Cerebellar nuclear complex (tissue), 1 donor: ENCODE data around the gene PARD3.

Experiments used
- DNase-seq, 2 experiments: peaks; one replicate each; lab custom pipeline; 2025; lab: John Stamatoyannopoulos, UW

PARD3 gene

GRCh38 chr10:34492081-34492480, 323.0 kb downstream of the PARD3 start:
- DNase-seq = no peak

DNA sequence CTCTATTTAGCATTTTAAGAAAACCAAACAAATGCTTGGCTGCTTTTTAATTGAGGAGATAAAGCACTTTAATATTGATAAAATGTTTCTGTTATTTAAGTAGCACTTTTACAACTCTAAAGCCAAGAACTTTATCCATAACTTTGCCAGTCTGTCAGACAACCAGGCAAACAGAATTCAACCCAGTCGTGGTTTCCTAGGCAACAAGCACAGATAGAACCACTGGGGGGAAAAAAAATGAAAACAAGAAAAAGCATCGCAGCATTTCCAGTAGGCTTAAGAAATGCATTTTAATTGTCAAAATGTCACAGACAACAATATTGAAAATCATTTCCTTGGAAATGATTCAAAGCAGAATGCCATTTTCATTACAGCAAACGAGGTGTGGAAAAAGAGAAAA, 323.4 kb downstream of the PARD3 start:
- DNase-seq = no peak

GRCh38 chr10:34489973-34490745, 324.9 kb downstream of the PARD3 start:
- DNase-seq = no peak

- DNase-seq = no peak
Measured at GRCh38 chr10:34489411-34489810, 325.7 kb downstream of the PARD3 start.

GRCh38 chr10:34488476-34489130, 326.5 kb downstream of the PARD3 start:
- no peak for DNase-seq

DNA sequence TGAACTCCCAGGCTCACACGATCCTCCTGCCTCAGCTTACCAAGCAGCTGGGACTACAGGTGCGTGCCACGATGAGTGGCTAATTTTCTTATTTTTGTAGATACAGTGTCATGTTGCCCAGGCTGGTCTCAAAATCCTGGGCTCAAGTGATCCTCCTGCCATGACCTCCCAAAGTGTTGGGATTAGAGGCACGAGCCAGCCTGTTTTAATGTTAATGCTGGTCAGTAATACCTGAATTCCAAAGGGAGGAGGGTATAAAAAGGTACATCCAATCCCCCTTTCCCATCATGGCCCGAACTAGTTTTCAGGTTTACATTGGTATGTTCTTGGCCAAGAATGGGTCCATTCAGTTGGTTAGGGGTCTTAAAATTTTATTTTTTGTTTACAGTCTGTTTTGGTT, 329.1 kb downstream of the PARD3 start:
- DNase-seq = no peak

DNA sequence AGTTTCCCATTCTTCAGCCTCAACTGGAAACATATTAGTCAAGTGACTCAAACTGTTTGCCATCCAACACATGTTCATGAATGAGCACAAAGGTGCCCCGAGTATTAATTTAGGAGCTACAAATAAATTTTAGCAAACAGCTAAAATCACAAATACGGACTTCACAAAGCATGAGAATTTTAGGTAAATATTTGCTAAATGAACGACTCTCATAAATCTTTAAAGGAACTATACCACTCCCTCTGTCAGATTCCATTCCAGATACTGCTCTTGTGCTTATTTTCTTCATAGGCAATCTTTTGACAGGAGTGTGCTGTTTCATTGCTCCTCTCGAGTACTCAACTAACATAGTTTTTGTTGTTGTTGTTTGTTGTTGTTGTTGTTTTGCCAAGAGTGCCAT, 330.9 kb downstream of the PARD3 start:
- no peak for DNase-seq

DNA sequence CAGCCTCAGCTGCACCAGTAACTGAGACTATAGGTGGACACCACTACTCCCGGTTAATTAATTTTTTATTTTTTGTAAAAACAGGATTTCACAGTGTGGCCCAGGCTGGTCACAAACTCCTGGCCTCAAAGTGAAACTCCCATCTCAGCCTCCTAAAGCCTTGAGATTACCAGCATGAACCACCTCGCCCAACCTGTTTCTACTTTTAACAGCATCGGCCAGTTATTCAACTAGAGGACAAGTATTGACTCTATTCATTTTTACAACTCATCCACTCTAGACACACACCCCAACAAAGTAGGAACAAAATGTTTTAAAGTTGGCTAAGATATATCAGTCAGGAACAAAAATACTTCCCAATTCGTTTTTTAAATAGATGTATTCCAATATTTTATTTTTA, 334.8 kb downstream of the PARD3 start:
- DNase-seq = no peak

GRCh38 chr10:34479520-34480179, 335.4 kb downstream of the PARD3 start:
- DNase-seq = no peak

DNA sequence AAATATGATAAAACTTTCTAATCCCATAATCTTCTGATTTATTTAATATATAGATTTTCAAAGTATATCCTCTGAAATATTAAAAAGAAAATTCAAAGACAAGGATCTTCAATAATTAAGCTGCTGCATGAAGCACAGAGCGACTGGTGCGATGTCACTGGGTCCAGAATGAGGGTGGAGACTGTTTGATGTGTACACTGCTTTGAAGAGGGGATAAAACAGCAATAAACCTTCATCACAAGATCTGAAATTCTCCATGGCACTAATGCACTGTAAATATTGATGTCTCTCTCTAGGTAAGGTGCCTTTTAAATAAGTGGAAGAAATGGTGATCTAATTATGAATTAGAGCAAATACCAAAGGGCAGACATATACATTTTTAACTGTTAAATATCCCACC, 337.8 kb downstream of the PARD3 start:
- no peak for DNase-seq

DNA sequence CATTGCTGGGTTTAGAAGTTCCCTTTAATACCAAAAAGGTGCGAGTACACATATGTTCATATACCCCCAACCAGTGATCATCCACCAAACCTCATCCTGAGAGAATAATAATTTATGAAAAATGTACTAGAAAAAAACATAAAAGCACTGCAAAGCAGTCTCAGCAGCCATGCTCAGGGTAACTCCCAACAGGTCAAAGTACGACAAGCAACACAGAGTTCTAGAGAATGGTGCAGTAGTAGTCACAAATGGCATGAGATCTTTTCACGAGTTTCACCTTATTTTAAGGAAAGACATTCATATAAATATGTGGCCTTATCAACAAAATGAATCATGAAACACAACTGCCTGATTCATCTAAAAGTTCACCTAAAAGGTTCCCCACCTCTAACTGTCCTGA, 338.5 kb downstream of the PARD3 start:
- no peak for DNase-seq

DNA sequence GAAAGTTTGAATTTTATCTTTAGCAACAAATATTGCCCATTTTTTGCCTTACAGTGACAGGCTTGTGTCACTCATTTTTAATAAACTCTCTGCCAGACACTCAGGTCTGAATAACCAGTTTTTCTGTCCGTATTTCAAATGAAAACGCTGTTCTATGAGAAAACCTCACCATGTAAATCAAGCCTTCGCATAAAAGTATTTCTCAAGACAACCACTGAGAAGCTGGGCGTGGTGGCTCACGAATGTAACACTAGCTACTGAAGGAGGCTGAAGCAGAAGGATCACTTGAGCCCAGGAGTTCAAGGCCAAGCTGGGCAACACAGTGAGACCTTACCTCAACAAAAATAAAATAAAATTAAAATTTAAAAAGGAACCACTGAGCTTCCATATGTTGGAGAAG, 339.3 kb downstream of the PARD3 start:
- no peak for DNase-seq

DNA sequence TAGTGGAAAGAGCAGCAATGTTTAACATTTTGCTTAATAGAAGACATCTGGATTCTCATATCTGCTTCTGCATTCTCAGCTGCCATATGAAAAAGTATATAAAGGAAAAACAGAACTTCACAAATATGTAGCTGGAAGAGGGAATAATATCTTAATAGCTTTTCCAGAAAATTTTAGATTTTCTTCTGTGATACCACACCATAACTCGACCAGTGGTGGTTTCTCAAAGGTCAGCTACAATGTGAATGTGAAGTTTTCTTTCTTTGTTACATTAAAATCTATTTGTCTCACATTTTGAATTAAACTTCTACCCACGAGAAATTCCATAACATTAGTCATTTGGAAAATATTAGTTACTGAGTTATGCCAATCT, 339.8 kb downstream of the PARD3 start:
- no peak for DNase-seq

DNA sequence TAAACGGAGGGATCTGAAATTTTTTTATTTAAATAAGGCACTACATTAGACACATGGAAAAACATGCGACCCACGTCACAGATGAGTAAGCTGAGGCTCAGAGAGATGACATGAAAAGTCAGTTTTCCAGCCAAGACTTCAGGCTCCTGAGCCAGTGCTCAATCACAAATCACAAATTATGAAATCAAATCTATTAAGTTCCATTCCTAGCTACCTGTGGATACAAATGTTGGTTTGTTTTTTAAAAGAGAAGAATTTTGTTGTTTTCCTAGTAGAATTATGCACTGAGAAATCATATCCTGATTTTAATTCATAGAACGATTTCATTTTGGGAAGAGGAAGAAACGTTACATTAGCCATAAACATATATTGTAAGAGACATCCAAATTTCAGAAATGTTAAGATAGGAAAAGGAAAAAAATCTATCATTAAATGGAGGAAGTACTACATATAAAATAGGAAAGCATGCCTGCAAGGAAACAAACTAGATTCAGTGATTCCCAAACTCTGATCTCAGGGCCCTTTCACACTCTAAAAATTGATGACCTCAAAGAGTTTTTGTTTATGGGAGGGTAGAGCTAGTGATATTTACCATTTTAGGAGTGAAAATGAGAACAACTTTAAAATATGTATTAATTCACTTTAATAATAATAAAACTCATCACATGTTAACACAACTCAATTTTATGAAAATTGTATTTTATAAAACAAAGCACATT, 340.4 kb downstream of the PARD3 start:
- DNase-seq = no peak

DNA sequence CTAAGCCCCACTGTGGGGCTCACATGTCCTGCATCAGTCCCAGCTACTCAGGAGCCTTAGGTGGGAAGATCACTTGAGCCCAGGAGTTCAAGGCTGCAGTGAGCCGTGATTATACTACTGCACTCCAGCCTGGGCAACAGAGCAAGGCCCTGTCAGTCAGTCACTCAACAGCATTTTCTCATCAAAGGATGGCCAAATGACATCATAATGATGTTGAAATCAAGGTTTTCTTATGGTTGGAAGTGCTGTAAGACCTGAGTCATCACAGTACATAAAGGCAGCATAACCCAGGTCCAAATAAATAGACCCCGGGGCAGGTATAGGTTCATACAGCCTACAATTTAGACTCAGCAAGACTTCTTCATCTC, 341.1 kb downstream of the PARD3 start:
- DNase-seq = no peak

DNA sequence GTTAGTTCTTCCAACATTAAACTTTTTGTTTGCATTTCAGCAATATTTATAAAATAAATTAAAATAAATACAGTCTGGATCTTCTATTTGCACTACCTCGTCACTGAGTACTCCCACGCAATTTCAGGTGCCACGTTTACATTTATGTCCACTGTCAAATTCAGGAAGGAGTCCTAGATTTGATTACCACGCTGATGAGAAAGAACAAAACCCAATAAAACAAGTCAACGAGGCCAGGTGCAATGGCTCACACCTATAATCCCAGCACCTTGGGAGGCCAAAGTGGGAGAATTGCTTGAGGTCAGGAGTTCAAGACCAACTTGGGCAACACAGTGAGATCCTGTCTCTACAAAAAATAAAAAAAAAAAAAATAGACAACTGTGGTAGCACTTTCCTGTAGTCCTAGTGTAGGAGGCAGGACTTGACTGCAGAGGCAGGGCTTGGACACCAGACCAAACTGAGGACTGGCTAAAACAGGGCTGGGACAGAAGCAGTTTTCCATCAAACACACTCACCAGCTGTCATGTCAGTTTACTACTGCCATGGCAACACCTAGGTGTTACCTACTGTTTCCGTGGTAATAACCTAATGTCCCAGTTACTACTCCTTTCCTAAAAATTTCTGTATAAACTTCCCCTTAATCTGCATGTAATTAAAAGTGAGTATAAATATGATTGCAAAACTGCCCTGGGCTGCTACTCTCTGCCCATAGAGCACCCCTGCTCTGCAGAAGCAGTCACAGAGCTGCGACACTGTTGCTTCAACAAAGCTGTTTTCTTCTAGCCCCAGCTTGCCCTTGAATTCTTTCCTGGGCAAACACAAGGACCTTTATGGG, 341.7 kb downstream of the PARD3 start:
- no peak for DNase-seq

DNA sequence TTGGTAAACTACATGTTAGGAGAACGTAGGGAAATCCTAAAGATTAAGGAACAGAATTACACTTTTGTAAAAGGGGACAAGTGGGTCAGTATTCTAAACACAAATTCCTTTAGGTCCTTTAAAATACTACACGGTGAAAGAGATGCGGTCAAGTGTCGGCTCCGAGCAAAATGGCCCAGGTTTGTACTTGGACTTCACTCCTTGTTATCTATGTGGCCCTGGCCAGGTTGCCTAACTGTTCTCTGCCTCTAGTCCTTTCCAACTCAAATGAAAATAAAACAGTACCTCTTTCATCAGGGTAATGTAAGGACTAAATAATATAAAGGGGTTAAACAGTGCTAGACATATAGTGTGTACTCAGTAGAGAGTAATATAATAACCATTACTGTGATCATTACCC, 344.8 kb downstream of the PARD3 start:
- DNase-seq = no peak

DNA sequence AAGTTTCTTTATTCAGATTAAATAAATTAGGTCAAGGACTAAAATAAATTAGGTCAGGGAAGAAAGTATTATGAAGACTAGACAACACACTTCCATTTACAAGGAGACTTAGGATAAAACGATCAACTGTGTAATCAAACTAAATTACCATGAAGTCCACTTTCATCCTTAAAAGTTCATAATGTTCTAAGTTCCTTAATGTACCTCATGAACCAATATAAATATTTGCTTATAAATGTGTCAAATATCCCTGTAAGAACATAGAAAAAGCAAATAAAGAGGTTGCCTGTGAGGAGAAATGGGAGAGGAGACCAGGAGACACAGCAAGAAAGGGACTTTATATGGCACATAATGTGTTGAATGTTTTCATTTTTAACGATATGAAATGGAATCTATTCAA, 345.6 kb downstream of the PARD3 start:
- no peak for DNase-seq

DNA sequence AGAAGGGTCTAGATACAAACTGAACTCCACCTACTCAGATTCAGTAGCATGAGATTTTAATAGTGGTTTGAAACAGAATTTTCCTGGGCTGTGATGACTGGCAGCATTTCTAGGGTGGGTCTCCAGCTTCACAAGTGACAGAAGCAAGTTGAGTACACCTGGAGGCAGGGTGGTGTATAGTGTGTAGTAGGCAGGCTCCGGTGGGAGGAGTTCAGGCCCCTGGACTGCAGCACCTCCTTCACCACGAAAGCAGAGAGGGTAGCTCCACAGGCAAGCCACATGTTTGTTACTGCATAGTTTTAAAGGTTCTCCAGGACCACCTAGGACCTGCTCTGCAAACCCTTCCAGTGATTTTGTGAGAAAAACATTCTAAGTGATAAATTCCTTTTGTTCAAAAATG, 347.2 kb downstream of the PARD3 start:
- no peak for DNase-seq

GRCh38 chr10:34467364-34467763, 347.7 kb downstream of the PARD3 start:
- DNase-seq = no peak

GRCh38 chr10:34465678-34466077, 349.4 kb downstream of the PARD3 start:
- DNase-seq = no peak

GRCh38 chr10:34464591-34464990, 350.5 kb downstream of the PARD3 start:
- DNase-seq = no peak
